GM19043 (cell line): ENCODE data around the gene CD200R1L.

ENCODE experiments used
- ATAC-seq: cut with Tn5 transposase; IDR thresholded peaks from one replicate; pipeline ENCODE4 v1.9.1; 2021; ENCODE audit warnings: low read depth; ENCODE audit not compliant: unreplicated experiment

Gene CD200R1L

DNA sequence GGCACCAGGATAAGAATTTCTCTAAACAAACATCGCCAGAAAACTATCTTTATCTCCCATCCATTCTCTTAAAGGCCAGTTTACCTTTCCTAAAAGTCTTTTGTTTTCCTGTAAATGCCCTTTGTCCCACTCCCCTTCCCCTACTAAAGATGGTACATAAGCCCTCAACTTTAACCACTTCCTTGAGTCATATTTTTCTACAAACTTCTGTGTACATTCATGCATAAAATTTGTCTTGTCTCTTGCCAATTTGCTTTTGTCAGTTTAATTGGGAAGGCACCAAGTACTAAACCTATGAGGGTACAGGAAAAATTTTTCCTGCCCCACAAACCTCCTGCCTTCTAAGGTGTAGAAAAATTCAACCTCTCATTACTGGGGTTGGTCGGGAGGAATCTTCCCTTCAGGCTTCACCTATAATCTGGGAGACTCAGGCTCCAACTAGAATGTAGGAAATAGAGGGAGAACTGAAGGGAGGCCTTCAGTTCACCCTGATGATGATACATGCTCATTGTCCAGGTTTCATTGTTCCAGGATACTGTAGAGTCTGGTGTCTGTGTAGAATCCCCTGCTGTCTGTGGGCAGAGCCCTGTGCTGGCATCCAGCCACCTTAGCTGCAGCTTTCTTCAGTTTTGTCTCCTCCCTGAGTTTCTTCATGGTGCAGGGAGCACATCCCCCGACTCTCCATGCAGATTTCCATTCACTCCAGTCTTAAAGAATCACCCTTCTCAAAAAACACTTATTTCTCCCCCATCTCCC, 53.2 kb downstream of the CD200R1L start:
- no peak for ATAC-seq

DNA sequence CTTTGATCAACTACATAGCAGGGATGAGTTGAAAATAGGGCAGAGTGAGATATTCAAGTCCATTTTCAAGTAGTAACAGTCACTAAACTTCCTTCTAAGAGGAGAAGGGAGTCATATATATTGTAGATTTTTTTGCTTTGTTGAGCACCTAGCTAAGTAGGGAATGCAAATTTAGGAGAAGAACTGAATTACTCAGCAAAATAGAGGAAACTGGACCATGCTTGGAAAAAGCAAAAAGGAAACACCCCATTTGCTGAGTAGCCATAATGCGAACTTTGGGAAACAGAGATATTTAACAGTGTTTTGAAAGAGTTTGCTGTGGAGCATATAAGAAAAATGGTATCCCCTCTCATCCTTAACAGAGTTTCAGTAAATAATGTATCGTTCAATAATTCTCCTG, 54.9 kb downstream of the CD200R1L start:
- ATAC-seq: no peak

DNA sequence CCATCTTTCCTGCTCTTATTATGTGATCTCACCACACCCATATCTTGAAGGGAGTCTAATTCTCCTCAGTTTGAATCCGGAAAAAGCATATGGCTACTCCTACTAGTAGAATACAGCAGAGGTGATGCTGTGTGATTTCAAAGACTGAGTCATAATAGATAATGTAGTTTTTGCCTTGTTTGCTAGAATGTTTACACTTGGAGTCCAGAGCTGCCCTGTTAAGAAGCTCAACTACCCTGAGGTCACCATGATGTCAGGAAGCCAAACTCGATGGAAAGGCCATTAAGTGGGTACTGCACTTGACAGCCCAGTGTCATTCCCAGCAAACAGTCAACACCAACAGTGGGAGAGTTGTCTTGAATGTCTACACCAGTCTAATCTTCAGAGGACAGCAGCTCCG, 56.9 kb downstream of the CD200R1L start:
- ATAC-seq: no peak

DNA sequence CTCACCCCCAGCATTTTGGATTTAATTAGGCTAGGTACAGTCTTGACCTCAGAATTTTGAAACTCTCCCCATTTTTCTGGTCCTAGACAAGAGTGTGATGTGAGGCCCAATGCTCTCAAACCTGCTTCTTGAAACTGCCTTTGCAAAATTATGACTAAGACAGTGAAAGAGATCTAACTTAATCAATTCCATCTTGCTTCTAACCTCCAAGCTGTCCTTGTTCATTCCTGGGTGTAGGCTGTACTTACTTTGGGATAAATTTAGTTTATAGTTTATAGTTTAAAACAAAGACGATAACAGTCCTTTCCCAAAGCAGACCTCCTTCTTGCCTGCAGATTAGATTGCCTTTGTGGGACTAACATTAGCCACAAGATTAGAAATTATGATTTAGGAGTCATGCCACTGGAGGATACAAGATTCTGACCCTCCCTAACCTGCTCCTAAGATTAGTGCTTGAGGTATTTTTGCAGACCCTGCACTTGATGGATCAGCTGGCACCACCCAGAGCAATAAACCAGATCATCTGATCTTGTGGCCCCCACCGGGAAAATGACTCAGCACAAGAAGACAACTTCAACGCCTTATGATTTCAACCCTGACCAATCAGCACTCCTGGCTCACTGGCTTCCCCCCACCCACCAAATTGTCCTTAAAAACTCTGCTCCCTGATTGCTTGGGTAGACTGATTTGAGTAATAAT, 59.6 kb downstream of the CD200R1L start:
- ATAC-seq: no peak

DNA sequence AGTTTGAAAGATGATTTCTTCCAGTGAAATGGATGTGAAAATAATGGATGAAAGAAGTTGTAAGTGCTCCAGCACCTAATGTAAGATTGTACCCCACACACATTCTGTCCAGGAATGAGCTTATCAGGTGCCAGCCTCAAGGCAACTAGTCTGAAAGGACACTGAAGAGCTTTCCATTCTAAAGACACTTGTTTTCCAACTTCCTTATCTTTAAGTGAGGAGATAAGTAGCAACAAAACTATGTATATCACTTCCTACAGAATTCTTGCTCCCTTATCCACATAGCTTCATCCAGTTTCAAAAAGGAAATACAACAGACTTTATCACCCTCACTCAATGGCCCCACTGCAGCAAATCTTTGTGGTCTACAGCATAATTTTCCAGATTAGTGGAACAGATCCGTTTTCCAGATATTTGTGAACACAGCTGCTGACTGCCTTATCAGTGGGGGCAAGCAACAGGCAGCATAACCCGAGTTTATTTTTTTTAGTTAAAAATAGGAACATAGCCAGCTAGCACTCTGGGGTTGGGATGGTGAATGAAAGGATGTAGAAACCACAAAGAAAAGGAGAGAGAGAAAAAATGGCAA, 60.6 kb downstream of the CD200R1L start:
- no peak for ATAC-seq

DNA sequence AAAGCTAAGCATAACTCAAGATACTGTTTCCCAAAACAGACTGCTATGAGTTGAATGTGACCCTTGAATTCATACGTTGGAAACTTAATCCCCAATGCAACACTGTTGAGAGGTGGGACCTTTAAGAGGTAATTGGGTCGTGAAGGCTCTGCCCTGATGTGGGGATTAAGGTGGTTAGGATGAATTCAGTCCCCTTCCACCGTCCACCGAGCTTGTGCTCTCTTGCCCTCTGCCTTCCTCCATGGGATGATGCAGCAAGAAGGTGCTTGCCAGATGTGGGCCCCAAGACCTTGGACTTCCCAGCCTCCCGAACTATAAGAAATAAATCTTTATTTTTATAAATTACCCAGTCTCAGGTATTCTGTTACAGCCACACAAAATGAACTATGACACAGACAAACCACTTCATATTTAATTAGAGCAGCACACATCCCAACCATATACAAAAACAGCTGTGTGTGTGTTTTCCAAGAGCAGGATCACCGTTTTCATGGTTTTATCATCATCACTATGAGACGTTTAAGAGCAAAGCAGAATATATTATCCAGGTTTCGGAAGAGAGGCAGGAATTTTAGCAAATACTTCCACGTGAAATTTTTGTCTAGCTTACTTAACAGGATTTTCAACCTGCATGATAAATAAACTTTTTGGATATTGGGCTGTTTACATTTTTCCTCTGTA, 61.2 kb downstream of the CD200R1L start:
- no peak for ATAC-seq

DNA sequence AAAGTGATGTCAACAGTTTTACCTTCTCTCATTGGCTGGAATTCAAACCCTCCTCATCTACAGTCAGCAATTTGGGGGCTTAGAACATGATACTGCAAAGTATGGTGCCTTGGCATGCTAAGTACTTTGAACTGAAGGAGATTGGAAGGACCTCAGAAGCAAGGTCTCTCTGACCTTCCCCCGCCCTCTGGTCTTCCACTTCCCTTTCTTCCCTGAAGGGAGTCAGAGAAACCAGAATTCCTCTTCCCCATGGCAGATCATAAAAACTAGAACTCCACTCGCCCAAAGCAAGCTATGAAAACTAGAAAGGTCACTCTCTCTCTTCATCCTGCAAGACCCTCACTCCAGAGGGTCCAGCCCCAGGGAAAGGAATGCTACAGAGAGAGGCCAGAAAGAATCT, 64.2 kb downstream of the CD200R1L start:
- ATAC-seq: no peak

DNA sequence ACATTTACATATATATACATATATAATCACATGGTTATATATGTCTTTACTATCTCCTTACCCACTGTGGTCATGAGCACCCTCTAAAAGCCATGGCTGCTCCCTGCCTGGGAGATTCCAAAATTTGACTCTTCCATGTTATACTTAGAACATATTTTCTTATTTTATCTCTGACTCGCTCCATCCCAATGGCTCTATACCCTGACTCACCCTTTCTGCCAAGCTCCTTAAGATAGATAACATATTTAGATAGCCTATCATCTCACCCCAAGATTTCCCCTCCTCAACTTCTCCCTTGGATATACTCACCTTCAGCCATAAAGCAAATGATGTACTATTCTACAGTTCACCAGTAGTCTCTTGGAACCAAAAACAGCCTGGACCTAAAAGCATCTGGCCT, 65.1 kb downstream of the CD200R1L start:
- ATAC-seq: no peak

DNA sequence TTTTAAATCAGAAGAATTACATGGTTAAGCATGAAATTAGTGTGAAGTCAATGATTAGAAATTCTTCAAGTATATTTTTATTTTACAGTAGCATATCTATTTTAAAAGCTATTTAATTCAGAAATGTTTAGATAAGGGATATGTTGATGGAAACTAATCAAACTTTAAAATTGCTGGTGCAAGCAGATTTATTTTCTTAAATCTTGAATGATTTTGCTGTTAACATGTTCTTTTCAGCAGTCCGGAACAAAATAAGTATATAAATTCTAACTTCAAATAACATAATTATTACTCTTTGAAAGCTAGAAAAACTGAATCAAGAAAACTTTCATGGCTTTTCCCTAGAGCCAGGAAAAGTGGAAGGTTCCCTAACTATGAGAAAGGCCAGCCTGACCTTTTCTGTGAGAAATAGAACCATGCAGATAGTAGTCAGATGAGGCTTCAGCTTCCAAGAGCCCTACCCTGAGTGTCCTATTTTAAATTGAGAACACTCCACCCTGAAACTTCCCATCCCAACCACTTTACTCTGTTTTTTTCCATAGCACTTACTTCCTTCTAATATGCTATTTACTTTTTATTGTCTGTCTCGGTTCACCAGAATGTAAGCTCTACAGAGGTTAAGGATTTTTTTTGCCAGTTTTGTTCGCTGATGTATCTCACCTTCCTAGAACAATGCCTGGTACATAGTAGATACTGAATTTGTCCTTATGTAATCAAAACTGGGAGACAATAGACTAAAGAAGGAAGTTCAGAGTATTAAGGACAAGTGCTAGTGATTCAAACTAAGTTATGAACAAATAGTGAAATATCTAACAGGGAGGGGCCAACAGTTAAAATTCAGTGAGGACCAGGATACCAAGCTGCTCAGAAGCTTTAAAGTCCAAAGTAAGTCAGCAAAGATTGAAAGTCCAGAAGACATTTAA, 66.8 kb downstream of the CD200R1L start:
- ATAC-seq: no peak

DNA sequence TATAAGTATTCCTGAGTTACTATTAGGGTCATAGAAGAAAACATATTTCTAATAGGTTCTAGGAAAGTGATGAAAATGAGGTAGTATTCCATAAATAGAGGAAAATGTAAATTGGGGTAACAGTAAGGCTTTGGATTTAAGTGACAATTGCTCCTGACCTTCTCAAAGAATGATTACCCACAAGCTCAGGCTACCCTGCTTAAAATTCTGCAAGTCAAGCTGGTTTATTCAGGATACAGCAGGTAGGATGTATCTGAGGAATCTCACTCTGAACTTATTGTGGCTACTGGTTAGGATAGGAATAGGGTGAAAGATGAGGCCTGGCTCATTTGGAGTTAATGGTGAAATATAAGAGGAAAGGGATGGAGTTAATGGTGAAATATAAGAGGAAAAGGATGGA, 67.7 kb downstream of the CD200R1L start:
- no peak for ATAC-seq

DNA sequence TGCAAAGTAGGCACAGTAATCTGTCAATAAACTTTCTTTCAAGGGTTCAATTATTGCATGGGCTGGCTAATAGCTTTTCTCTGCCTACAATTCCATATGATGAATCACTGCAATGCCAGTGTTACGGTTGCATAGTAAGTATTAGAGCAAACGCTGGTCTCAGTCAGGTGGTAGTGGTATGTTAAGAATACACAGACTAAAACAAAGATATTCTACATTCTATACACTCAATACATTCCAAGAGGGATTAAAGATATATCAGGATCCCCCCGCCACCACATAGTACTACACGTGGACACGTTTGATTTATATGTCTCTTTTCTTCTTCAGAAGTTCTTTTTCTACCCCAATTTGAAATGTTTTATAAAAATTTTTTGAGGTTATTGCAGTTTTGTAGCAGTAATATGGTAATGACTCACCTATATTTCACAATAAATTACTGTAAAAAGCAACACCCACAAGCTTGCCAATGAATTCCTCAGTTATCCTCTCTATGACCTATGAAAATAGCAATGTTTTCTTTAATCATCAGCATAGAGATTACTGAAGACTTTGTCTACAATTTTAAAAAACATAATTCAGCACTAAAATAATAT, 68.2 kb downstream of the CD200R1L start:
- no peak for ATAC-seq

DNA sequence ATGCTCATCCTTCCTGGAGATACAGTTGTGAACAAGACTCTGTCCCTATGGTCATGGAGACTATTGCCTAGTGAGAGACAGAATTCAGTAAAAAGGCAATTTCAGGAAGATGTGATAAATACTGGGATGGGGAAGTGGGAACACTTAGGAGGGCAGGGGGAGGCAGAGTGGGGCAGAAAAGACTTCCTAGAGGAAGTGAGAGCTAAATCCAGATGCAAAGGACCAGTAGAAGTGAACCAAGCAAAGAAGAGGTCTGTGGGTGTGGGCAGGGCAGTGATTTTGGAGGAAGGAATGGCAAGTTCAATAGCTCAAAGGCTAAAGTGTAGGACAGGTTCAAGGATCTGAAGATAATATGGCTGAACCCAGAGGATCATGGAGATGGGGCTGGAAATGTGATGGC, 68.9 kb downstream of the CD200R1L start:
- no peak for ATAC-seq

DNA sequence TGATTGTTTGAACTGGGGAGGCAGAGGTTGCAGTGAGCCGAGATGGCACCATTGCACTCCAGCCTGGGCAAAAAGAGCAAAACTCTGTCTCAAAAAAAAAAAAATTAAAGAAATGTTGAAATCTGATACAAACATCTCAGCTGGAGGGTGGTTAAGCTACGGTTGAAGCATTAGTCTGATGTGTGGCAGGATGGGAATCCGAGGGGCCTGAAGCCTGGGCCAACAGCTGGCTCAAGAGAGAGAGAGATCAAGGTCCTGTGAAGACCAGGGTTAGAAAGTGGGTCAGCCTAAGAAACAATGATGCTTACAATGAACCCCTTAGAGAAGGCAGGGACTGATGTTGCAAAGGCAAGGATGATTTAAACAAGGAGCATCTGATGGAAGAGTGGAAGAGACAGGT, 69.8 kb downstream of the CD200R1L start:
- ATAC-seq: no peak

DNA sequence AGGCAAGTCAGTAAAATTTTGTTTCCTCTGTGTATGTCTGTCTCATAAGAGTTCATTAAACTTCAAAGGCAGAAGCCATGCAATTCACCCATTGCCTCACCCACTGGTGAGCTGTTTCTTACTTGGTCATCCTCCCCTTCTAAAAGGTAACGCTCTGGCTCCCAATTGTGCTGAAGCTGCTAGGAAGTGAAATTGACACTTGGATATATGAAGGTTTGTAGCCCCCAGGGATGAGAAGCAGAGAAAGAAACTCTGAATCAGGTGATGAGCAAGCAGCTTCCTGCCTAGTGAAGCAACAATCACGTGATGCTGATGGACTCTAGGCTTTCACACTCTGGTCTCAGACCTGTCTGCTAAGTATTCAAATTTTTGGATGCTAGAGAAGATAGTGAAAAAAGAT, 70.7 kb downstream of the CD200R1L start:
- ATAC-seq: no peak

DNA sequence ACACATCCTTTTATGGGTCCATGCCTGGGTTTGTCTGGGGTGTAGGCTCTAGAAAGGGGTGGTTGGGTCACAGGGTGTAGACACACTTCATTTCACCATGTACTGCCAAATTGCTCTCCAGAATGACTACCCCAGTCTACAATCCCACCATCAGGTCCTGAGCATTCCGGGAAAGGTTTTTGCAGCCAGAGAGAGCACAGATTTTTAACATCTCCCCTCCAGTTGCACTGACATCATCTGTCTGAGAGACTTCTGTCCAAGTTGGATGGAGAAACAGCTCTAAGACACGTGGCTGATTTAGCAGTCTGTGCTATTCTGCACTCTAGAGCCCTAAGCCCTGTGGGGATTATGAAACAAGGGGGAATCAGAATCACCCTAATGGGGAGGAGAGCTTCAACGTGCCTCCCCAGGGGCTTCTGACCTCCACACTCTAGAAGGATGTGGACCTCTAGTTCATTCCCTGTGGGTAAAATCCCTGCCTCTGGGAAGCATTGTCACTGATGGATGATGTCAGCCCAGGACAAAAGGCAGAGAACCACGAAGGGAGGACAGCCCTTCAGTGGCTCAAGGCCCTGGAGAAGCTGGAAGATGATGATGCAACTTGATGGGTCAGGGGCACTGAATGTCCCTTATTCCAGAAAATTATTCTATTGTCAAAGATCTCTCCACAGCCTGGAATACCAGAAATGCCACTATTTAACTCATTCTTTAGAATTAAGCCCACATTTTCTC, 71.5 kb downstream of the CD200R1L start:
- ATAC-seq: no peak

DNA sequence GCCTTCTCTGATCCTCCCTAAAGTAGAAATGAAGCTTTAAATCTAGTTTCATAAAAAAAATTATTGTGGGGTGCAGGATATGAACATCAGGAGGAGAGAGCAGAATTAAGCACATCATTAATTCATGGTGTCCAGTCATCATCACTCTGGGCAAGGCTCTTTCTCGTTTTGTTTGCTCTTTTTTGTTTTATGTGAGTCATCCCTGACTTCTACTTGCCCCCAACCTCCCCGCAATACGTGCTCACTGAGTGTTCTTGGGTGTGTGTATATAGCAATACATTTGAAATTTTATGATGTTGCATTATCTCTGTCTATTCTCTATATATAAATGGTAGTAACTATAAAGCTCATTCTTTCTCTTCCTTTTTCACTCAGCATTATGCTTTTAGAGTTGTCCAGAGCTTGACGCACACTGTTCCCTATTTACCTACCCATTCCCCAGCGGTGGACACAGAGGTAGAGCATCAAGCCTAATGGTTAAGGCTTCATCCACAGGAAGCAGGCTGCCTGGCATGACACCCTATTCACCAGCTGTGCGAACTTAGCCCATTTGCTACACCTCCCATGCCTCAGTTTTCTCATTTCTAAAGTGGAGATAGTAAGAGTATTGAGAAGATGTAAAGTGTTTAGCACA, 72.3 kb downstream of the CD200R1L start:
- no peak for ATAC-seq

DNA sequence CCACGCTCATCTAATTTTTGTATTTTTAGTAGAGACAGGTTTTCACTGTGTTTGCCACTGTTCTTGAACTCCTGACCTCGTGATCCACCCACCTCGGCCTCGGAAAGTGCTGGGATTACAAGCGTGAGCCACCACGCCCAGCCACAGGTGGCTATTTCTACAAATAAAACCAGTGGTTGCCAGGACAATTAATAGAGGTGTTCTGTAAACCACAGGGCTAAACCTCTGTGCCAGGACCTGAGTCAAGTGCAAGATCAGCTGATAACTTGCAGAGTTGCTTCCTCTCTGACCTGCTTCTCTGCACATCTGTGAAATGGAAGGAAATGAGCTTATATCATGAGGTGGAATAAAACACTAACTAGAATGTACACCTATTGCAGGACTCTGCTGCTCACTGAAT, 72.8 kb downstream of the CD200R1L start:
- no peak for ATAC-seq

DNA sequence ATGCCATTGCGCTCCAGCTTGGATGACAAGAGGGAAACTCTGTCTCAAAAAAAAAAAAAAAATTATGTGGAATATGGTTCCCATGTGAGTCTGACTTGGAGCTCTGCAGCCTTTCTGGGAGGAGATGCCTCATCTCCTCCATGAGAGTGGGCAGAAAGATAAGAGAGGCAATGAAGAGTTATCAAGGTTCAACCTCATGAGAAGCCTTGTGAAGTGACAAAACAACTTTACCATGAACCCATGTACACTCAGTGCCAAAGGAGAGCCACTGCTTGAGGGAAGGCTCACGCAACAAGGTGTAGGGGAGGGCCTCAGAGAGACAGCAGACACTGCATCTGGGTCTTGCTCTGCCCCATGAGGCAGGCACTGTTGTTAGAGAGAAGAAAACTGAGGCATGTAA, 75.7 kb downstream of the CD200R1L start:
- no peak for ATAC-seq
